HG03039 (cell line): ENCODE data around the gene SETBP1.

Experiments
- ATAC-seq: cut with Tn5 transposase; IDR thresholded peaks from one replicate; pipeline ENCODE4 v1.9.1; 2021; ENCODE audit warnings: mild to moderate bottlenecking, moderate library complexity; ENCODE audit not compliant: unreplicated experiment

The SETBP1 gene

GRCh38 chr18:44957025-44957424 is 276.3 kb downstream of the SETBP1 start:
- ATAC-seq: no peak

GRCh38 chr18:44957461-44957860 is 276.8 kb downstream of the SETBP1 start:
- no peak for ATAC-seq

GRCh38 chr18:44958040-44958439 is 277.4 kb downstream of the SETBP1 start:
- ATAC-seq: no peak

GRCh38 chr18:44958455-44958854 is 277.8 kb downstream of the SETBP1 start:
- no peak for ATAC-seq

- ATAC-seq: no peak
Measured at GRCh38 chr18:44959013-44959412, 278.3 kb downstream of the SETBP1 start.

- ATAC-seq: no peak
Measured at GRCh38 chr18:44960580-44960979, 279.9 kb downstream of the SETBP1 start.

GRCh38 chr18:44961288-44961995 is 280.8 kb downstream of the SETBP1 start:
- ATAC-seq: no peak

- no peak for ATAC-seq
Measured at GRCh38 chr18:44967599-44967998, 286.9 kb downstream of the SETBP1 start.

GRCh38 chr18:44968336-44968735 is 287.6 kb downstream of the SETBP1 start:
- no peak for ATAC-seq

- no peak for ATAC-seq
Measured at GRCh38 chr18:44969214-44969795, 288.6 kb downstream of the SETBP1 start.

GRCh38 chr18:44973282-44973681 is 292.6 kb downstream of the SETBP1 start:
- no peak for ATAC-seq

- no peak for ATAC-seq
Measured at GRCh38 chr18:44974174-44974573, 293.5 kb downstream of the SETBP1 start.

GRCh38 chr18:44977856-44978255 is 297.2 kb downstream of the SETBP1 start:
- ATAC-seq: no peak

GRCh38 chr18:44979748-44980147 is 299.1 kb downstream of the SETBP1 start:
- ATAC-seq: no peak

- no peak for ATAC-seq
Measured at GRCh38 chr18:44981121-44981520, 300.4 kb downstream of the SETBP1 start.

GRCh38 chr18:44986933-44987332 is 306.2 kb downstream of the SETBP1 start:
- no peak for ATAC-seq

- ATAC-seq: no peak
Measured at GRCh38 chr18:44987371-44987770, 306.7 kb downstream of the SETBP1 start.

- no peak for ATAC-seq
Measured at GRCh38 chr18:44988821-44989587, 308.3 kb downstream of the SETBP1 start.

GRCh38 chr18:44996261-44996660 is 315.6 kb downstream of the SETBP1 start:
- ATAC-seq: peak; percentile 74

- no peak for ATAC-seq
Measured at GRCh38 chr18:44997174-44997573, 316.5 kb downstream of the SETBP1 start.

GRCh38 chr18:44998360-44998759 is 317.7 kb downstream of the SETBP1 start:
- no peak for ATAC-seq

- no peak for ATAC-seq
Measured at GRCh38 chr18:45004546-45005080, 323.9 kb downstream of the SETBP1 start.
